ENCODE results near the gene TRIM42. TPM values are rescaled to one million over a fixed set of nuclear protein-coding genes. Genes with fewer than 3 reads are reported as not detected.

The TRIM42 gene
- polyA plus RNA-seq, 1 donor from 2014 or later = not detected

DNA sequence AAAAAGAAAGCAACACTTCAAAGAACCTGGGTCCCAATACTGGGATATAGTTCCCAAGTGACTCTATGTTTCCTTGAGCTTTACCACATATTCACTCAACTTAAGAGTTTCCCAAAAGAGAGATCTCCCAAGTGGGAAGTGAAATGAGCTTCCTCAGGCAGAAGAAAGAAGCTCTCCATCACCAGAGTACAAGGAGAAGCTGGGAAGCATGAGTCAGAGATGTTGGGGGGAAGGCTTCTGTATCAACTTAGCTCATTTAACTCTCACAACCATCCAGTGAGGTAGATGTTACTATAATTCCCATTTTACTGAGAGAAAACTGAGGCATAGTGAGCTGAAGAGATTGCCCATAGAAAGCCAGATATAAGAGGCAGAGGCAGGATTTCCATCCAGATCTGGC, 47.0 kb upstream of the TRIM42 start:
- Histone ChIP-seq H3K9me2 (ENCODE audit: insufficient read depth, low read length) (no peaks in the 10 kb centered on the region), H3K4me2 (ENCODE audit: low read length) (no peak overlapping the region), H3K36me3 (ENCODE audit: insufficient read depth, low read length) (no peaks in the 10 kb centered on the region), H3K27ac (ENCODE audit: low read length) (no peak overlapping the region), H3K79me2 (replicated peaks; ENCODE audit: insufficient read depth, low read length) (no peaks in the 10 kb centered on the region), H3F3A (ENCODE audit: insufficient read depth, low read length, poor library complexity, severe bottlenecking) (no peaks in the 10 kb centered on the region), H3K27me3 (ENCODE audit: insufficient read depth, low read depth, low read length) (no peaks in the 10 kb centered on the region), H2AFZ (ENCODE audit: low read depth, low read length) (no peak overlapping the region), H3K4me3 (ENCODE audit: low read length) (no peak overlapping the region), H3K9ac (ENCODE audit: low read length) (no peak overlapping the region), H4K20me1 (ENCODE audit: insufficient read depth) (no peaks in the 10 kb centered on the region), H3K9me3 (ENCODE audit: low read length) (no peaks in the 10 kb centered on the region)
- TF ChIP-seq EZH2 (IDR thresholded peaks at IDR 0.05; ENCODE audit: borderline replicate concordance, insufficient read depth, low read length, poor library complexity, severe bottlenecking) (no peak), TAF1 (IDR thresholded peaks at IDR 0.05; ENCODE audit: low read depth) (no peak), REST (IDR thresholded peaks at IDR 0.05; ENCODE audit: borderline replicate concordance) (no peak), SMC3 (conservative IDR thresholded peaks at IDR 0.05; ENCODE audit: poor library complexity) (no peak)

DNA sequence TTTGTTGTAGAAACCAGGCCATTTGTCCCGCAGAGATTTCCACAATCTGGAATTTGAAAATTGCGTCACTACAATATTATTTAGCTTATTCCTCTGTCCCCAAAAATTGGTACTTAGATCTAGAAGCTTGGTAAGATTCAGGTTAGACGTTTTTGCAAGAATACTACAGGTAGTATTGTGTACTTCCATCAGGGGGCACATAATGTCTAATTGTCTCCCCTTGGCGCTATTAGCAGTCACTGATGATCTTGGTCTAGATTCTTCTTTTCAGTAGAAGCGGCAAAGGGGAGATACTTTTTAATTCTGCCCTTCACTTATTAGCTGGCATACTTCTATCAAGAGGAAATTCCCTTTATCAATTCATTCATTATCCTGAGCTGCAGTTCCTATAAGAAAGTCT, 42.6 kb upstream of the TRIM42 start:
- Histone ChIP-seq H3K9ac (ENCODE audit: low read length) (no peak overlapping the region), H3K4me2 (ENCODE audit: low read length) (no peak overlapping the region)

More for the DNA sequence above, 42.6 kb upstream of the TRIM42 start:
- Histone ChIP-seq H3K27ac (ENCODE audit: low read length) (no peak overlapping the region), H3K36me3 (ENCODE audit: insufficient read depth, low read length) (no peaks in the 10 kb centered on the region), H2AFZ (ENCODE audit: low read depth, low read length) (no peak overlapping the region), H3K27me3 (ENCODE audit: insufficient read depth, low read depth, low read length) (no peaks in the 10 kb centered on the region), H3K79me2 (replicated peaks; ENCODE audit: insufficient read depth, low read length) (no peaks in the 10 kb centered on the region), H3K9me2 (ENCODE audit: insufficient read depth, low read length) (no peaks in the 10 kb centered on the region), H3K4me3 (ENCODE audit: low read length) (no peak overlapping the region), H3K9me3 (ENCODE audit: low read length) (no peaks in the 10 kb centered on the region), H4K20me1 (ENCODE audit: insufficient read depth) (no peaks in the 10 kb centered on the region), H3F3A (ENCODE audit: insufficient read depth, low read length, poor library complexity, severe bottlenecking) (no peaks in the 10 kb centered on the region)
- TF ChIP-seq POLR2AphosphoS5 (IDR thresholded peaks at IDR 0.05) = no peak
- TF ChIP-seq REST (IDR thresholded peaks at IDR 0.05; ENCODE audit: borderline replicate concordance) = no peak
- no peak for TF ChIP-seq RAD21 (conservative IDR thresholded peaks at IDR 0.05)
- no peak for TF ChIP-seq EP300 (conservative IDR thresholded peaks at IDR 0.05; ENCODE audit: poor library complexity, severe bottlenecking)
- no peak for TF ChIP-seq EZH2 (IDR thresholded peaks at IDR 0.05; ENCODE audit: borderline replicate concordance, insufficient read depth, low read length, poor library complexity, severe bottlenecking)
- no peak for TF ChIP-seq MXI1 (conservative IDR thresholded peaks at IDR 0.05; ENCODE audit: poor library complexity, severe bottlenecking)

Data from neural cell (in vitro differentiated cells).